HG02870 (cell line): ENCODE results near the gene RPS6KA2.

ENCODE experiments used
- ATAC-seq: cut with Tn5 transposase; IDR thresholded peaks from one replicate; pipeline ENCODE4 v1.9.1; 2021; ENCODE audit warnings: mild to moderate bottlenecking, moderate library complexity; ENCODE audit not compliant: unreplicated experiment

Gene RPS6KA2

DNA sequence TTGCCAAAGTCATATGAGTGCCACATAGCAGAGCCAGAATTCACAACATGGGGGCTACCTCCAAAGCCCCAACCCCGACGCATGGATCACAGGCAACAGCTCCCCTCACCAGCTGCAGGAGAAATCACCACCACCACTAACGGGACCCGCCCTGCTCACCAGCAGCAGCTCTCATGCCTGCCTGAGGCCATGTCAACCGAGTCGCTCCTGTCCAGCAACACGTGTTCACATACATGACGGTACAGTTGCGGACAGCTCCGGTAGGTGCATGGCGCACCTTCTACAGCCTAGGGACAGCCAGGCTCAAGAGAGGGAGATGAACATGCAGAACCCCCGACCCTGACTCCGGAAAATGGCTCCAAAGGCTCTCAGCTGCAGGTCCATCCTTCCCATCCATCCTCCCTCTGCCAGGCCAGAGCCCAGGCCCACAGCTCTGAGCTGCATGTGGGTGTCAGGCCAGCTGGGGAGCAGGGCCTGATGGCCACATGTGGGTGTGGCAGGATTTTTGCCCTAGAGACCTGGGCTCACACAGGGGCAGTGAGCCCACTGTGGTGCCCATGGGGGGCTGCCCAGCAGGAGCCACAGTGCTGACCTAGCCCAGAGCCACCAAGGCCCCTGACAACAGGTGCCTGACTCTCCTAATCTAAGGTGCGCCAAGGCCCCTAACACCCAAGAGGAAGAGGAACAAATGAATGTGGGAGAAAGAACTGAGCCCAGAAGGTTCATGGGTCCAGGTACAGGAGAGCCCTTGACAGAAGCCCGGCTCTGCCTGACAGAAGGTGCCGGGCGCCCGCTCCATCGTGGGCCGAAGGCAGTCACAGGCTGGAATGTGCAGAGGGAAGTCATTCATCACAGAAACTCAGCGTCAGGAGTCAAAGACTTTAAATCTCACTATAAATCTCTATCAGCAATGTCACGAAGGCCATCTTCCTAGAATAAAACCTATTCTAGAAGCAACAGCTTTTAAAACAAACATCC is 10.5 kb downstream of the RPS6KA2 start:
- ATAC-seq = no peak

DNA sequence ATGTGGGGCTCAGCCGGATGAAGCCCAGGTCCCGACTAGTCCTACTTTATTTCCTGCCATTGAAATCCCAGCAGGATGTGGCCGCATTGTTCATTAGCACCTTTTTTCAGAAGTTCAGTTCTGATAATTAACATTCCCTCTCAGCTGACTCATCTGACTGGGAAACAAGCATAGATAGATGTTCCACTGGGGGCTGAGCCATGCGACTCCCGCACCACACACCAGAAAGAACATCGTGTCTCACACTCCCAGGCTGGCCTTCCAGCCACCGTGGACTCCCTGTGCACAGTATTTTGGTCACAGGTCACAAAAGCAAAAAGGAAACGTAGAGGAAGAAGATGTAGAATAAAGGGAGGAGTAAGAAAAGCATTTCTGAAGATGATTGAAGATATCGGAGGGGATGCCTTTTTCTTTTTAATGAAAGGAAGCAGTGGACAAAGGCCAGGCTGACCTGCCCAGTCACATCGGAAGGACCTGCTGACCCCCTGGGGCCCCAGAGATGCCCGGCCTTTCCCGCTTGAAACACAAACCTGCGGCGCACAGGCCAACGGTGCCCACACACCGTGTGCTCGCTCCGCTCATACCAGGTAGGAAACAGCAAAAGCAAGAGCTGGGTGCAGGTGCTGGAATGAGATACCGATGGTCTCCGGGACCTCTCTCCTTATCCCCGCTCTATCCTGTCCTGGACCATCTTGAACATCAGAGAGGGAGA is 11.8 kb downstream of the RPS6KA2 start:
- no peak for ATAC-seq

DNA sequence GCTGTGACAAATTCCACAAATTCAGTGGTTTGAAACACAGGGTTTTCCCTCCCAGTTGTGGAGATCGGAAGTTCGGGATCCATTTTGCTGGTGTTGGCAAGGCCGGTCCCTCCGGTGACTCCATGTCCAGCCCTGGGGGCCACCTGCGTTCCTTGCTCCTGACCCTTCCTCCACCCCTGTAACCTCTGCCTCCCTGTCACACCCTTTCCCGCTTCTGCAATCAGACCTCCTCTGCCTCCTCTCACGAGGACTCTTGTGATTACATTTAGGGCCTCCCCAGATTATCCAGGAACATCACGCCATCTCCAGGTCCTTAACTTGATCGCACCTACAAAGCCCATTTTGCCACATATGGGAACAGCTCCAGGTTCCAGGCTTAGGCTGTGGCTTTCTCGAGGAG is 12.5 kb downstream of the RPS6KA2 start:
- ATAC-seq = no peak

- ATAC-seq = no peak
These were observed 12.9 kb downstream of the RPS6KA2 start for GRCh38 chr6:166614171-166614583.

- no peak for ATAC-seq
These were observed 14.0 kb downstream of the RPS6KA2 start for GRCh38 chr6:166613027-166613426.

GRCh38 chr6:166612471-166612881 is 14.6 kb downstream of the RPS6KA2 start:
- no peak for ATAC-seq

GRCh38 chr6:166611631-166612030 is 15.4 kb downstream of the RPS6KA2 start:
- no peak for ATAC-seq

GRCh38 chr6:166610069-166610468 is 17.0 kb downstream of the RPS6KA2 start:
- no peak for ATAC-seq

GRCh38 chr6:166608774-166609173 is 18.3 kb downstream of the RPS6KA2 start:
- no peak for ATAC-seq

- ATAC-seq = no peak
These were observed 21.3 kb downstream of the RPS6KA2 start for GRCh38 chr6:166605752-166606151.

DNA sequence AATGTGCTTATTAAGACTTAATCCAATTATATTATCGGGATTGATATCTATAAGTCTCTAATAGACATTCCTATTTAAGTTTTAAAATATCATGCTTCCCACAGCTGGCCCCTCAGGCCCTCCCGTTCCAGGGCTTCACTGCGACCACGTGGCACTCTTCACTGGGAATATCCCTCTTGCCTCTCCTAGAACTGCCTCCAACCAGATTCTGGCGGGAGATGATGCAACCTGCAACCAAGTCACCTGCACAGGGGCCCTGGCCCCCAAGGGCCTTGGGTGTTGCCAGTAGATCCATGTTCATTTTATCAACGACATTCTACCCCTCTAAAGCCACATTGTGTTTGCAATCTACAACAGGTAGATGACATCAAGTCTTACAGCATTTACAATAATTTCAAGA is 22.1 kb downstream of the RPS6KA2 start:
- no peak for ATAC-seq

- ATAC-seq = no peak
These were observed 22.7 kb downstream of the RPS6KA2 start for GRCh38 chr6:166604328-166604727.

GRCh38 chr6:166603043-166603690 is 23.9 kb downstream of the RPS6KA2 start:
- ATAC-seq = no peak

DNA sequence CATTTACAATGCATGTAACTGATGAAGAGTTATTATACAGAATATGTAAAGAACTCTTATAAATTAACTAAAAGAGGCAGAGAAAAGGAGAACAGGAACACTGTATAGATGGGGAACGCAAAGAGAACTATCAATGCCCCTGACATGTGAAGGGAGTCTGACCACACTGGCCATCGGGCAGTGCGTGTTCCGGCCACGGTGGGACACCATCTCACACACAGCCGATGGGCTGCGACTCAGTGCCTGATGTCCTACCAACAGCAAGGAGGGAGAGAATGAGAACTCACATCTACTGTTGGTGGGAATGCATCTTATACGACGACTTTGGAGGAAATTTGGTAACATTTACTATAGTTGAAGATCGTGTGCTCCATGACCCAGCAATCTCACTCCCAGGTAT is 25.1 kb downstream of the RPS6KA2 start:
- no peak for ATAC-seq

DNA sequence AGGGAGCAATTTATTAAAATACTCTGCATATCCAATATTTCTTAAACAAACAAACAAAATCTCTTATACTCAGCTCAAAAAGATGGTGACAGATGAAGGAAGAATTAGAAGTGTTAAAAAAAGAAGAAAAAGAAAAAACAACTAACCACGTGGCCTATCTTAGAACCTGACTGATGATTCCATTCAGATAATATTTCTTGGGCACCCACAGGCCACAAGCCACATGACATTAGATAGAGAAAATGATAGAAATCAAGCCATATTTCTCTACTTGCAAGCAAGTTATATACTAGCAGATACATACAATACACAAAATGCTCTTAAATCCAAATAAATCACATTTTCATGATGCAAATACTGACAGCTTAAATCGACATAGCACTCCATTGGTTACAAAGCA is 26.1 kb downstream of the RPS6KA2 start:
- no peak for ATAC-seq

GRCh38 chr6:166599205-166599604 is 27.8 kb downstream of the RPS6KA2 start:
- ATAC-seq = no peak

GRCh38 chr6:166598441-166599138 is 28.5 kb downstream of the RPS6KA2 start:
- no peak for ATAC-seq

GRCh38 chr6:166597711-166598440 is 29.2 kb downstream of the RPS6KA2 start:
- no peak for ATAC-seq

GRCh38 chr6:166596776-166597507 is 30.1 kb downstream of the RPS6KA2 start:
- no peak for ATAC-seq

DNA sequence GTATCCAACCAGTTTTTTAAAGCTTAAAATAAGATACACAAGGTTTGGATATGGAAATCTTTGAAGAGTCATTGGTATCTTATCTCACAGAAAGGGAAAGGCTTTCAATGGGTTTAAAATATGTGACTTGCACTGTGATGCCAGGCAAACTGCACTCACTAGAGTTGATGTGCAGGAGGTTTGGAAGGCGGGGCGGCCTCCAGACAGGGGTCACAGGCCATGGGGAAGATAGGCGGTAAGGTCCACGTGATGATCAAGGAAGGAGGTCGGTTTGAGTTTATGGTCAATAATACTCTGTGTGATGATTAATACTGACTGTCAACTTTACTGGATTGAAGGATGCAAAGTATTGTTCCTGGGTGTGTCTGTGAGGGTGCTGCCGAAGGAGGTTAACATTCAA is 31.1 kb downstream of the RPS6KA2 start:
- ATAC-seq = no peak
